HL-60 (cell line): ENCODE data around the gene ERO1A.

Source experiments
- DNase-seq, 2 experiments: peaks; one replicate each; pipeline ENCODE4 v3.0.0-alpha.2; 2010 to 2020; ENCODE audit warnings: low read depth in 1 of 2, low spot score in 1 of 2
- H3K27ac ChIP-seq: fragments of 250-450 bp; sonication (Bioruptor Pico); replicated peaks from 2 replicates; pipeline ENCODE4 v1.5.1; 2020; ENCODE audit warnings: mild to moderate bottlenecking, moderate library complexity
- H3K27me3 ChIP-seq: fragments of 250-450 bp; sonication (Bioruptor Pico); 2 replicates; pipeline ENCODE4 v1.5.1; 2021; ENCODE audit warnings: mild to moderate bottlenecking, moderate library complexity; ENCODE audit not compliant: insufficient read depth, poor library complexity, severe bottlenecking
- H3K4me3 ChIP-seq: replicated peaks from 2 replicates; pipeline ENCODE4 v1.5.1; 2011; ENCODE audit warnings: mild to moderate bottlenecking, control low read depth, low read length; ENCODE audit not compliant: insufficient read depth
- CTCF ChIP-seq: IDR thresholded peaks from one replicate; pipeline ENCODE4 v1.5.1; 2011; ENCODE audit warnings: low read length, control low read depth, inconsistent platforms; ENCODE audit not compliant: insufficient read depth
- GABPA ChIP-seq: IDR thresholded peaks from 2 replicates; pipeline ENCODE4 v1.6.1; 2012; ENCODE audit warnings: low read depth
- POLR2AphosphoS5 ChIP-seq: IDR thresholded peaks from 2 replicates; pipeline ENCODE4 v1.6.1; 2012; ENCODE audit warnings: low read depth
- REST ChIP-seq: IDR thresholded peaks from 2 replicates; pipeline ENCODE4 v1.6.1; 2012; ENCODE audit warnings: low read depth; ENCODE audit not compliant: insufficient replicate concordance
- SPI1 ChIP-seq: IDR thresholded peaks from 2 replicates; pipeline ENCODE4 v1.6.1; 2012; ENCODE audit warnings: low read depth, mild to moderate bottlenecking, borderline replicate concordance

ERO1A gene

GRCh38 chr14:52619687-52620086 is 75.7 kb downstream of the ERO1A start:
- no peak for TF ChIP-seq SPI1
- TF ChIP-seq REST, result no peak
- TF ChIP-seq CTCF, result no peak
- TF ChIP-seq GABPA, result no peak
- no peak for TF ChIP-seq POLR2AphosphoS5
- DNase-seq, result no peak

GRCh38 chr14:52618602-52619001 is 76.8 kb downstream of the ERO1A start:
- TF ChIP-seq REST, result no peak
- TF ChIP-seq POLR2AphosphoS5, result no peak
- no peak for TF ChIP-seq GABPA
- no peak for TF ChIP-seq CTCF
- TF ChIP-seq SPI1, result no peak
- Histone ChIP-seq H3K27me3 (no peaks in the 10 kb centered on the region), H3K27ac (no peak overlapping the region), H3K4me3 (no peak overlapping the region)
- DNase-seq, result no peak

More at GRCh38 chr14:52619687-52620086, 75.7 kb downstream of the ERO1A start:
- H3K27ac ChIP-seq, result no peak overlapping the region
- H3K4me3 ChIP-seq, result no peak overlapping the region
- no peaks in the 10 kb centered on the region for H3K27me3 ChIP-seq

- Histone ChIP-seq H3K4me3 (no peak overlapping the region), H3K27ac (no peak overlapping the region), H3K27me3 (no peaks in the 10 kb centered on the region)
- no peak for DNase-seq
- TF ChIP-seq CTCF (no peak), POLR2AphosphoS5 (no peak), REST (no peak), SPI1 (no peak), GABPA (no peak)
These were observed 85.2 kb downstream of the ERO1A start for GRCh38 chr14:52610187-52610586.
